Left lobe of liver (tissue), 2 donors: ENCODE data around the gene PKP4. TPM values are rescaled to one million over a fixed set of nuclear protein-coding genes. Genes with fewer than 3 reads are reported as not detected.
A peak's percentile ranks its signal among the peaks of the same experiment; 100 is the strongest.

Experiments
- ATAC-seq: fragments of 200-7000 bp; cut with Tn5 transposase; one replicate; pipeline ENCODE4 v1.9.1; 2020; ENCODE audit warnings: mild to moderate bottlenecking, moderate library complexity
- DNase-seq: peaks from one replicate; pipeline ENCODE4 v3.0.0-alpha.2; 2020; ENCODE audit warnings: low spot score
- total RNA-seq: library from RNA; stranded (reverse); gene quantifications from one replicate; pipeline ENCODE4 v1.2.1, GENCODE V29; 2021
- donor health status: DM: no; HTN: no; CAD: no; lungs with moderate emphysema.
- donor health status: DM: no; HTN: yes; CAD: no.

Gene PKP4
- total RNA-seq, 1 donor from 2014 or later: 24.5 TPM

GRCh38 chr2:158635961-158636601 is 179.3 kb downstream of the PKP4 start:
- no peak for DNase-seq
- no peak for ATAC-seq

GRCh38 chr2:158637357-158637756 is 180.6 kb downstream of the PKP4 start:
- DNase-seq (no peak), ATAC-seq (no peak)

- ATAC-seq (no peak), DNase-seq (no peak)
Measured at GRCh38 chr2:158644139-158644538, 187.4 kb downstream of the PKP4 start.

- DNase-seq: no peak
- no peak for ATAC-seq
Measured at GRCh38 chr2:158645299-158645698, 188.5 kb downstream of the PKP4 start.

GRCh38 chr2:158647436-158648231 is 190.9 kb downstream of the PKP4 start:
- DNase-seq: no peak
- ATAC-seq: no peak

GRCh38 chr2:158649846-158650245 is 193.1 kb downstream of the PKP4 start:
- ATAC-seq (no peak), DNase-seq (no peak)

GRCh38 chr2:158650646-158651357 is 194.1 kb downstream of the PKP4 start:
- DNase-seq: no peak

GRCh38 chr2:158651358-158652057 is 194.8 kb downstream of the PKP4 start:
- ATAC-seq: no peak
- no peak for DNase-seq

More at GRCh38 chr2:158650646-158651357, 194.1 kb downstream of the PKP4 start:
- no peak for ATAC-seq

GRCh38 chr2:158655628-158656027 is 198.9 kb downstream of the PKP4 start:
- DNase-seq (no peak), ATAC-seq (peak; percentile 15)

- DNase-seq (no peak), ATAC-seq (no peak)
Measured at GRCh38 chr2:158656492-158657229, 199.9 kb downstream of the PKP4 start.

GRCh38 chr2:158658396-158658795 is 201.6 kb downstream of the PKP4 start:
- DNase-seq (no peak), ATAC-seq (no peak)

GRCh38 chr2:158659483-158659882 is 202.7 kb downstream of the PKP4 start:
- DNase-seq (no peak), ATAC-seq (no peak)

GRCh38 chr2:158661231-158661630 is 204.5 kb downstream of the PKP4 start:
- ATAC-seq (no peak), DNase-seq (no peak)

- DNase-seq (no peak), ATAC-seq (no peak)
Measured at GRCh38 chr2:158662421-158662820, 205.7 kb downstream of the PKP4 start.

GRCh38 chr2:158663796-158664195 is 207.0 kb downstream of the PKP4 start:
- no peak for DNase-seq
- ATAC-seq: no peak

- no peak for DNase-seq
- no peak for ATAC-seq
Measured at GRCh38 chr2:158664987-158665386, 208.2 kb downstream of the PKP4 start.

GRCh38 chr2:158665536-158666302 is 209.0 kb downstream of the PKP4 start:
- DNase-seq (no peak), ATAC-seq (no peak)

- DNase-seq (no peak), ATAC-seq (peak; percentile 65)
Measured at GRCh38 chr2:158666969-158667368, 210.2 kb downstream of the PKP4 start.

- no peak for DNase-seq
- no peak for ATAC-seq
Measured at GRCh38 chr2:158667586-158667985, 210.8 kb downstream of the PKP4 start.
